DMS79 (cell line): ENCODE data around the gene ANKRD45.
"Not testable (repeated sequence)": the region's sequence is repeated elsewhere in the genome, so short reads cannot be mapped to it uniquely, and the experiment has no call there.

Experiments
- DNase-seq: peaks from one replicate; lab custom pipeline; 2025; lab: John Stamatoyannopoulos, UW

ANKRD45 gene

GRCh38 chr1:173669491-173669941, at the start of gene ANKRD45:
ANKRD45 (minus strand) TSS chr1:173669851; CDS start chr1:173659418, 10,433 bp downstream.
- DNase-seq: no peak

GRCh38 chr1:173717238-173717637, 47.6 kb upstream of the ANKRD45 start:
- no peak for DNase-seq

DNA sequence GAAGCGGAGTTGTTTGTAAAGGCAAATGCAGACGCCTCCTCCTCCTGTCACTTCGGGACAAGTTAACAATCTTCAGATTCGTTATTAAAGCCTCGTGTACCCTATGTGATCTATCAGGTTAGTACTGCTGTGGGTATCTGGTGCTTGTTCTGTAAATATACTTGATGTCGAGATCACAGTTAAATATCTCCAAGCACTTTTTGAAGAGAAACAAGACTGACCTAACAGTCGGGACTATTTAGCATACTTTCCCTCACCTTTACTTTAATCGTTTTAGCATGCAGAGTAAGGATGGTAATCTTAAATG, 45.8 kb upstream of the ANKRD45 start:
- DNase-seq: no peak

DNA sequence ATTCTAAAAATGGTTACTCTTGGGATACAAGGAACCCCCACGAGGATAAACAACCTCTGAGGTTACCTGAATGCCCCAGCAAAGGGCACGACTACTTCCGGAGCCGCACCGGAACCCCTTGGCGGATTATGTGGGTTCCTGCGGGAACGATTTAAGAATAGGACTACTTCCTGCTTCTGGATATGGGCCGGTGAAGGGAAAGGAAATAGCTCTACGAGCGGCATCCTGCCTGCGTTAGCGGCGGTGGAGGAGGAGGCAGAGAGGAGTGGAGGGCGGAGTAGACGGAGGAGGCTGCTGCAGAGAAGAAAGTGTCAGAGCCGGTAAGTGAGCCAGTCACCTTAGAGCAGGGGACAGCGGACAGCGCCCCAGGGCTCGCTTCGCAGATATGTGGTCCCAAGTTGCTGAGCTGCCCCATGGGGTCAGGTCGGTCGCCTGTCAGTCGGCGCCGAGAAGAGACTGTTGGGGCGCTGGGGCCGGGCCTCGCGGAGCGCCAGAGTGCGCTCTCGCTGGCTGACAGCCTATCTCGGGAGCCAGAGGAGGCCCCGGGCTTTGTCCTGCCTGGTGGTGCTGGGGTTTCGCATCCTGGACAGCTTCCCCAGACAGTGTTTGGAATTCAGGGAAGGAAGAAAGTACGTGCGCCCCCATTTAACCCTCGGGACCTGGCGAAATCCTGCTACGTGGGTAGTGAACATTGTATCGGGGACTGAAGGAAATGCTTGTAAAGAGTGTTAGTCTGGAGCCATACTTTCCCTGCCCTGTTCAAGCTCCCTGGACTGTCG, 45.3 kb upstream of the ANKRD45 start, which contains the start of gene KLHL20:
Gene KLHL20 (plus strand): TSS at position 223 of the 779 bp plus-strand sequence. CDS start 1,063 bp downstream, outside the sequence.
- peak; percentile 85 for DNase-seq

- no peak for DNase-seq
These were observed 44.7 kb upstream of the ANKRD45 start for GRCh38 chr1:173714441-173714758.

DNA sequence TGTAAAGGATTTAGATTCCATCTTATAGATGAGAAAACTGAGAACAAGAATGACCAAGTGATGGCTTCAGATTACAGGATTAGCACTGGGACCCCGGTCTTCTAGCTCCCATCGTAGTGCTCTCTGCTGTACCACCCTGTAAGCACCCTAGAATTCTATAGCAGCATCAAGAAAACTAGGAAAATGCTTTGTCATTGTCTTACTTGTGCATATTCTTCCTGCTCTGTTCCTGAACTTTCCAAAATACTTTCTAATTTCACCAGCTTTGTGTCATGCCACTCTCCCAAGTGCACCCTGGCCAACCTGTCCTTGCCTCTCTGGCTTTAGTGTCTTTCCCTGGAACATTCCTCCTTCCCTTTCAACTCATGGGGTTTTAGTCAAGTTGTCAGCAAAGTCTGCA, 39.1 kb upstream of the ANKRD45 start:
- DNase-seq: no peak

DNA sequence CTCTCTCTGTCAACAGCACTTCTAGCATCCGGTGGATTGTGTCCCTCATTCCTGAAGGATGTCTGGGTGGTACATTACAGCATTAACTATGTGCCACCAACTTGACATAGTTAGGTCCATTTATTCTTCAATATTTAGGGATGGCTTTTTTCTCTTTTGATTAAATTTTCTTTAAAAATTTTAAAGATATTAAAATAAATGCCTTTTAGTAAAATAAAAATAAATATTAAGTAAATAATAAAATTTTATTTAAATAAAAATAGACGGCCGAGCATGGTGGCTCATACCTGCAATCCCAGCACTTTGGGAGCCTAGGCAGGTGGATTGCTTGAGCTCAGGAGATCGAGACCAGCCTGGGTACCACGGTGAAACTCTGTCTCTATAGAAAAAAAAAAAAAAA, 35.5 kb upstream of the ANKRD45 start:
- DNase-seq: no peak

DNA sequence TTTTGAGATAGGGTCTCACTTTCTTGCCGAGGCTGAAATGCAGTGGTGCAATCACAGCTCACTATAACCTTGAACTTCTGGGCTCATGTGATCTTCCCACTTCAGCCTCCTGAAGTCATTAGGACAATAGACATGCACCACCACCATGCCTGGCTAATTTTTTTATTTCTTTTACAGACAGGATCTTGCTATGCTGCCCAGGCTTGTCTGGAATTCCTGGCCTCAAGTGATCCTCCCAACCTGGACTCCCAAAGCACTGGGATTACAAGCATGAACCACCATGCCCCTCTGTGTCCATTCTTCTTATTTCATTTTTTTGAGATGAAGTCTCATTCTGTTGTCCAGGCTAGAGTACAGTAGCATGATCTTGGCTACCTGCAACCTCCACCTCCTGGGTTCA, 33.1 kb upstream of the ANKRD45 start:
- no peak for DNase-seq

DNA sequence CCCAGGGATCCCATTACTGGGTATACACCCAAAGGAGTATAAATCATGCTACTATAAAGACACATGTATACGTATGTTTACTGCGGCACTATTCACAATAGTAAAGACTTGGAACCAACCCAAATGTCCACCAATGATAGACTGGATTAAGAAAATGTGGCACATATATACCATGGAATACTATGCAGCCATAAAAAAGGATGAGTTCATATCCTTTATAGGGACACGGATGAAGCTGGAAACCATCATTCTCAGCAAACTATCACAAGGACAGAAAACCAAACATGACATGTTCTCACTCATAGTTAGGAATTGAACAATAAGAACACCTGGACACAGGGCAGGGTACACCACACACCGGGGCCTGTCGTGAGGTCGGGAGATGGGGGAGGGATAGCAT, 31.6 kb upstream of the ANKRD45 start:
- DNase-seq: not testable (repeated sequence)

DNA sequence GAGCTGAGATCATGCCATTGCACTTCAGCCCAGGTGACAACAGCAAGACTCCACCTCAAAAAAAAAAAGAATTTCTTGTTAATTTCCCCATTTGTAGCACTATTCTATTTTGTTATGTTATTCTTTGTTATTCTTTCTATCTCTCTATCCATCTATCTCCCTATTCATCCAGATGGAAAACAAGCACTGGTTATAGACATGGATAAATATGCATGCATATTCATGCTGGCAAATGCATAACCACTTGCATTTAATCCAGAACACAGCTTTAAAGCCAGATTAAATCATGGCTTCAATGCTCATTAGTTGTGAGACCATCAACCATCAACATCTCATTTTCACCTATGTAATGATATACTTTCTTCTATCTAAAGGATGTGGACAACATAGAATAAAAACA, 23.6 kb upstream of the ANKRD45 start:
- DNase-seq: no peak

GRCh38 chr1:173688300-173688699, 18.6 kb upstream of the ANKRD45 start:
- no peak for DNase-seq

GRCh38 chr1:173685121-173685520, 15.5 kb upstream of the ANKRD45 start:
- DNase-seq: not testable (repeated sequence)

DNA sequence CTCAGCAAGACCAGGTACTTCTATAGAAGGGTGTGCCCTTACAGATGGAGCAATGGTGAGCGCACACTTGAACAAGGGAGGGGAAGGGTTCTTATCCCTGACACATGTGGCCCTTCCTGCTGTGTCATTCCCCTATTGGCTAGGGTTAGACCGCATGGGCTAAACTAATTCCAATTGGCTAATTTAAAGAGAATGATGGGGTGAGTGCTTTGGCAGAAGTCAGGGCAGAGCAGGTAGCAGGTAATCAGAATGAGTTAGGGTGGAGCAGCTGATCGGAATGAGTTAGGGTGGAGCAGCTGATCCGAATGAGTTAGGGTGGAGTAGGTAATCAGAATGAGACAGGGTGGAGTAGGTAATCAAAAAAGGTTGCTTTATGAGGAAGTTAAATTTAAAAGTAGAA, 14.2 kb upstream of the ANKRD45 start:
- not testable (repeated sequence) for DNase-seq

- no peak for DNase-seq
These were observed 12.5 kb upstream of the ANKRD45 start for GRCh38 chr1:173682184-173682583.

DNA sequence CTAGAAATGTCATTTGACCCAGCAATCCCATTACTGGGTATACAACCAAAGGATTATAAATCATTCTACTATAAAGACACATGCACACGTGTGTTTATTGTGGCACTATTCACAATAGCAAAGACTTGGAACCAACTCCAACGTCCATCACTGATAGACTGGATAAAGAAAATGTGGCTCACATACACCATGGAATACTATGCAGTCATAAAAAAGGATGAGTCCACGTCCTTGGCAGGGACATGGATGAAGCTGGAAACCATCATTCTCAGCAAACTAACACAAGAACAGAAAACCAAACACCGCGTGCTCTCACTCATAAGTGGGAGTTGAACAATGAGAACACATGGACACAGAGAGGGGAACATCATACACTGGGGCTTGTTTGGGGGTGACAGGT, 10.5 kb upstream of the ANKRD45 start:
- DNase-seq: not testable (repeated sequence)

GRCh38 chr1:173674496-173674895, 4.8 kb upstream of the ANKRD45 start:
- DNase-seq: not testable (repeated sequence)

- DNase-seq: no peak
These were observed 3.0 kb downstream of the ANKRD45 start for GRCh38 chr1:173666646-173667045.

DNA sequence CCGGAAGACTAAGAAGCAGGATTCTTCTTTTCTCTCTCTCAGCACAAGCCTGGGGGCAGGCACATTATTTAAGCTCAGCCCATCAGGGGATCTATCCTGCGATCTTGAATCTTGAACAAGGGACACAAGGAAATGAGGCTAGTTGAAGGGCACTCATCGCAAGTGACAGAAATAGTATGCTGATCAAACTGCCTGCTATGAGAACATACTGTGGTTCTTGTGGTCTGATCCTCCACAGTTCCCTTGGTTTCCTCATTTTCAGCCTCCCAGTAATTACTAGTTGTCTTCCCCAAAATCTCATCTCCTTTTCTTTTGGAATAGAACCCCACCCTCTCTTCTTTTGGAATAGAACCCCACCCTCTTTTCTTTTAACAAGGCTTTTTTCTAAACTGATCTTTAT, 6.5 kb downstream of the ANKRD45 start:
- DNase-seq: no peak

- DNase-seq: no peak
These were observed 7.9 kb downstream of the ANKRD45 start for GRCh38 chr1:173661763-173662162.

- DNase-seq: no peak
These were observed 8.4 kb downstream of the ANKRD45 start for GRCh38 chr1:173661271-173661670.

DNA sequence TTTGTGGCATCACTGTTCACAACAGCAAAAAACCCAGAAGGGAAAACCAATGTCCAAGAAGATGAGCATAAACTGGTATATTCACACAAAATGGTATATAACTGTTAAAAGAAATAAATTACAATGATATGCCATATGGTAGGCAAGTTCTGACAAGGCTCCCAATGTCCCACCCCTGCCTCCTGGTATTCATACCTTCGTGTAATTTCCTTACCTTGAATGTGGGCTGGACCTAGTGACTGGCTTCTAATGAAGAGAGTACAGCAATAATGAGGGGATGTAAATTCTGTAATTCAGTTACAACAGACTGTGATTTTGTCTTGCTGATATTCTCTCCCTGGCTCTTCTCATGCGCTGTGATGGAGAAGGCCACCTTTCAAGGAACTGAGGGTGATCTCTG, 9.3 kb downstream of the ANKRD45 start:
- DNase-seq: no peak

DNA sequence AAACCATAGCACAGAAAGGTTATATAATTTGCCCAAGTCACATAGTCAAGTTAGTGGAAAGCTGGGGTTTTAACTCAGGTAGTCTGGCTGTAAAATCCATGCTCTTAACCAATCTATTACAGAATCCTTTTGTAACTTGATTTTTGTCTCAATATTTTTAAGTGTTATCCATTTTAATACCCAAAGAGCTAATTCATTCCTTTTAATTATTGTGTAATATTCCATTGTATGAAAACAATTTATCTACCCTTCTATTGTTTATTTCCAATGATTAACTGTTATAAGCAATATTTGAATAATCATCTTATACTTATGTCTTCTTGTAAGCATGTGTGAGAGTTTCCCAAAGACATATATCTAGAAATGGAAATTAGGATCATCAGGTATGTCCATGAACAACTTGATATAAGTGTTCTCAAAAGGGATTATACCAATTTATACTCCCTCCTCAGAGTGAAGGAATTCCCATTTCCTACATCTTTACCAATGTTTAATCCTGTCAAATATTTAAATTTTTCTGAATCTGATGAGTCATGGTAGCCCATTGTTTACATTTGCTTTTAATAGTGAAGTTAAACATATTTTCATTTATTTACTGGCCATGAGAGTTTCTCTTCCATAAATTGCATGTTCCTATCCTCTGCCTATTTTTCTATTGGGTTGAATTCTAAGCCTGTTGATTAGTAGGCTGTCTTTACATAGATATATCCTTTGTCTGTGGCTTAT, 20.6 kb downstream of the ANKRD45 start:
- DNase-seq: no peak

- DNase-seq: no peak
These were observed 23.0 kb downstream of the ANKRD45 start for GRCh38 chr1:173646656-173647055.
